SK-N-SH (cell line): ENCODE results near the gene RHOA. TPM values are rescaled to one million over a fixed set of nuclear protein-coding genes. Genes with fewer than 3 reads are reported as not detected.
A peak's percentile ranks its signal among the peaks of the same experiment; 100 is the strongest.
"Not testable (repeated sequence)": the region's sequence is repeated elsewhere in the genome, so short reads cannot be mapped to it uniquely, and the experiment has no call there.

Experiments
- CTCF ChIA-PET: fragments of 300-600, 350-600 bp; formaldehyde crosslinking; extraction: SDS; loops from one replicate; lab custom pipeline; 2021; lab: Yijun Ruan, JAX
- POLR2A ChIA-PET: fragments of 350-600 bp; sonication (Branson Sonifier 250); formaldehyde crosslinking; extraction: SDS; loops from one replicate; lab custom pipeline; 2020; ENCODE audit warnings: antibody characterized with exemption, inconsistent platforms; lab: Yijun Ruan, JAX
- DNase-seq: peaks from one replicate; pipeline ENCODE4 v3.0.0; 2012
- H2AFZ ChIP-seq: fragments of 200-600 bp; sonication (generic); 2 replicates; pipeline ENCODE4 v1.8.1; 2016; ENCODE audit warnings: antibody characterized with exemption, mild to moderate bottlenecking, low read depth
- H3F3A ChIP-seq: fragments of 200-600 bp; sonication (generic); replicated peaks from 2 replicates; pipeline ENCODE3; 2016; ENCODE audit warnings: antibody characterized with exemption, mild to moderate bottlenecking; ENCODE audit not compliant: insufficient read depth
- H3K27ac ChIP-seq, 2 experiments: fragments of 200-500 bp in 1 of 2; fragments of 200-600 bp in 1 of 2; sonication (Bioruptor generic) in 1 of 2; sonication (generic), shearing (Covaris generic) in 1 of 2; 2 replicates each; pipeline versions ENCODE4 v1.5.1 to v1.6.1; 2014 to 2016; ENCODE audit warnings: low read depth in 2 of 2, inconsistent platforms in 1 of 2, low read length in 1 of 2, mild to moderate bottlenecking in 1 of 2, mixed read lengths in 1 of 2
- H3K27me3 ChIP-seq: fragments of 200-600 bp; sonication (generic), shearing (Covaris generic); 2 replicates; pipeline ENCODE4 v1.6.1; 2016; ENCODE audit warnings: mixed run types; ENCODE audit not compliant: insufficient read depth
- H3K36me3 ChIP-seq, 2 experiments: fragments of 200-500 bp in 1 of 2; fragments of 200-600 bp in 1 of 2; sonication (Bioruptor generic) in 1 of 2; sonication (generic) in 1 of 2; replicated peaks in 1 of 2; 2 replicates each; pipeline versions ENCODE3 to v1.5.1; 2014 to 2016; ENCODE audit warnings: low read length in 1 of 2, mild to moderate bottlenecking in 1 of 2; ENCODE audit not compliant: insufficient read depth in 2 of 2, control insufficient read depth in 1 of 2
- H3K4me1 ChIP-seq, 2 experiments: fragments of 200-500 bp in 1 of 2; fragments of 200-600 bp in 1 of 2; sonication (Bioruptor generic) in 1 of 2; sonication (generic), shearing (Covaris generic) in 1 of 2; 2 replicates each; pipeline versions ENCODE4 v1.5.1 to v1.6.1; 2014 to 2016; ENCODE audit warnings: low read depth in 1 of 2, low read length in 1 of 2, mixed run types in 1 of 2; ENCODE audit not compliant: insufficient read depth in 2 of 2, control insufficient read depth in 1 of 2
- H3K4me2 ChIP-seq: fragments of 200-600 bp; sonication (generic), shearing (Covaris generic); 2 replicates; pipeline ENCODE4 v1.6.1; 2017; ENCODE audit warnings: mixed run types
- H3K4me3 ChIP-seq, 2 experiments: fragments of 200-500 bp in 1 of 2; fragments of 200-600 bp in 1 of 2; sonication (Bioruptor generic) in 1 of 2; sonication (generic), shearing (Covaris generic) in 1 of 2; 2 replicates each; pipeline versions ENCODE4 v1.5.1 to v1.8.1; 2014 to 2016; ENCODE audit warnings: low read depth in 2 of 2, inconsistent platforms in 1 of 2, low read length in 1 of 2, mild to moderate bottlenecking in 1 of 2, mixed read lengths in 1 of 2, moderate library complexity in 1 of 2
- H3K79me2 ChIP-seq: fragments of 200-600 bp; sonication (generic); 2 replicates; pipeline ENCODE4 v1.8.1; 2017; ENCODE audit warnings: mild to moderate bottlenecking; ENCODE audit not compliant: insufficient read depth
- H3K9ac ChIP-seq: fragments of 200-600 bp; sonication (generic); 2 replicates; pipeline ENCODE4 v1.6.1; 2017; ENCODE audit warnings: mixed run types
- H3K9me2 ChIP-seq: fragments of 200-600 bp; sonication (generic); 2 replicates; pipeline ENCODE4 v1.6.1; 2017; ENCODE audit warnings: mixed run types
- H3K9me3 ChIP-seq: fragments of 200-600 bp; sonication (generic); 2 replicates; pipeline ENCODE4 v1.6.1; 2017; ENCODE audit warnings: mixed run types, mild to moderate bottlenecking, moderate library complexity
- H4K20me1 ChIP-seq: fragments of 200-600 bp; sonication (generic); 2 replicates; pipeline ENCODE4 v1.6.1; 2017; ENCODE audit warnings: mild to moderate bottlenecking, mixed run types; ENCODE audit not compliant: insufficient read depth
- FOSL2 ChIP-seq: IDR thresholded peaks from 2 replicates; pipeline ENCODE4 v1.4.0; 2012; ENCODE audit warnings: low read depth, mild to moderate bottlenecking, moderate library complexity, borderline replicate concordance
- MXI1 ChIP-seq: IDR thresholded peaks from 2 replicates; pipeline ENCODE4 v1.6.1; 2012; ENCODE audit warnings: mild to moderate bottlenecking, low read depth, low read length, improper control_type of control experiment
- NFIC ChIP-seq: IDR thresholded peaks from 2 replicates; pipeline ENCODE4 v1.4.0; 2012; ENCODE audit warnings: borderline replicate concordance
- TAF1 ChIP-seq: IDR thresholded peaks from 2 replicates; pipeline ENCODE4 v1.6.1; 2012; ENCODE audit warnings: low read depth, mild to moderate bottlenecking, low read length, moderate library complexity, borderline replicate concordance
- WGBS: methylation state at CpG from one replicate; pipeline ENCODE4 v1.1.6; 2017; ENCODE audit warnings: low lambda C conversion rate; 5-methylcytosine and 5-hydroxymethylcytosine counted together
- polyA plus RNA-seq, 3 experiments: library from polyadenylated mRNA; depleted of rRNA; stranded (reverse); fragments of >200 nt; gene quantifications; 2 replicates each; pipeline ENCODE4 v1.2.3, GENCODE V29; 2012
- TF ChIP-seq, protein P1 (sequence below): fragments of 150-350 bp; IDR thresholded peaks from 2 replicates; pipeline ENCODE4 v1.6.1; 2017; ENCODE audit warnings: antibody characterized with exemption, low read length, low read depth, borderline replicate concordance
- TF ChIP-seq, protein P2 (sequence below): IDR thresholded peaks from 2 replicates; pipeline ENCODE4 v1.6.1; 2012; ENCODE audit warnings: mild to moderate bottlenecking, low read depth, low read length, moderate library complexity

The RHOA gene
- polyA plus RNA-seq, 1 of the 3 experiments (the other 2 are of a cell fraction), result 312 TPM

DNA sequence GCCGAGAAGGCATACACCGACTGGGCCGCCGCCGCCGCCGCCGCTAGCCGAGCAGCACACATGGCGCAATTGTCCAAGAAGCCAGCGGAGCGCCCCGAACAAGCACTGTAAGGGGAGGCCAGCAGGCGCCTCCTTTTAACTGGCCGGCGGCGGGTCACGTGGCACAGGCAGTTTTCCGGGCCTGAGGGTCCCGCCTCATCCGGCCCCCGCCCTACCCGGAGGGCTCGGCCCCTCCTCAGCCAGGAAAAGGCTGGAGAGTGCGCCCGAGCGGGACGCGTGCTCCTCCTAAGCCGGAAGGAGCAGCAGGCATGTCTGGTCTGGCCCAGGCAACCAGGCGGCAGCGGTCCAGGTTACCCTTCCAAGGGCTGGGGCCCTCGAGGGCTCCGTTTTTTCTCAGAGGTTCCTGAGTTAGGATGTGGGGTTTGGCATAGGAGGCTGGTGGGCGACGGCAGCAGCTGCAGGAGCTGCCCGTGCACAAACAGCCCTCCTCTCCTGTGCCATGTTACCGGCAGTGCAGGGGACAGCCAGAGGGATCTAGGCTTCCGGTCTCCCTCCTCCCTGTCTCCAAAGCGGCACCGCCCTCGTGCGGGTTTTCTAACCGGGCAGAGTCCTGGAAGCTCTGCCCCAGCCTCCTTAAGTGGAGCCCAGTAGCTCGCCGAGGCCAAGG, 53.4 kb downstream of the RHOA start, which contains the start of gene GPX1 (continued):
- TF ChIP-seq MXI1 (peak; percentile 93), TAF1 (peak; percentile 73), NFIC (peak; percentile 30)
- TF ChIP-seq, protein P1, sequence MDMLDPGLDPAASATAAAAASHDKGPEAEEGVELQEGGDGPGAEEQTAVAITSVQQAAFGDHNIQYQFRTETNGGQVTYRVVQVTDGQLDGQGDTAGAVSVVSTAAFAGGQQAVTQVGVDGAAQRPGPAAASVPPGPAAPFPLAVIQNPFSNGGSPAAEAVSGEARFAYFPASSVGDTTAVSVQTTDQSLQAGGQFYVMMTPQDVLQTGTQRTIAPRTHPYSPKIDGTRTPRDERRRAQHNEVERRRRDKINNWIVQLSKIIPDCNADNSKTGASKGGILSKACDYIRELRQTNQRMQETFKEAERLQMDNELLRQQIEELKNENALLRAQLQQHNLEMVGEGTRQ, result peak; percentile 74
- TF ChIP-seq, protein P2, sequence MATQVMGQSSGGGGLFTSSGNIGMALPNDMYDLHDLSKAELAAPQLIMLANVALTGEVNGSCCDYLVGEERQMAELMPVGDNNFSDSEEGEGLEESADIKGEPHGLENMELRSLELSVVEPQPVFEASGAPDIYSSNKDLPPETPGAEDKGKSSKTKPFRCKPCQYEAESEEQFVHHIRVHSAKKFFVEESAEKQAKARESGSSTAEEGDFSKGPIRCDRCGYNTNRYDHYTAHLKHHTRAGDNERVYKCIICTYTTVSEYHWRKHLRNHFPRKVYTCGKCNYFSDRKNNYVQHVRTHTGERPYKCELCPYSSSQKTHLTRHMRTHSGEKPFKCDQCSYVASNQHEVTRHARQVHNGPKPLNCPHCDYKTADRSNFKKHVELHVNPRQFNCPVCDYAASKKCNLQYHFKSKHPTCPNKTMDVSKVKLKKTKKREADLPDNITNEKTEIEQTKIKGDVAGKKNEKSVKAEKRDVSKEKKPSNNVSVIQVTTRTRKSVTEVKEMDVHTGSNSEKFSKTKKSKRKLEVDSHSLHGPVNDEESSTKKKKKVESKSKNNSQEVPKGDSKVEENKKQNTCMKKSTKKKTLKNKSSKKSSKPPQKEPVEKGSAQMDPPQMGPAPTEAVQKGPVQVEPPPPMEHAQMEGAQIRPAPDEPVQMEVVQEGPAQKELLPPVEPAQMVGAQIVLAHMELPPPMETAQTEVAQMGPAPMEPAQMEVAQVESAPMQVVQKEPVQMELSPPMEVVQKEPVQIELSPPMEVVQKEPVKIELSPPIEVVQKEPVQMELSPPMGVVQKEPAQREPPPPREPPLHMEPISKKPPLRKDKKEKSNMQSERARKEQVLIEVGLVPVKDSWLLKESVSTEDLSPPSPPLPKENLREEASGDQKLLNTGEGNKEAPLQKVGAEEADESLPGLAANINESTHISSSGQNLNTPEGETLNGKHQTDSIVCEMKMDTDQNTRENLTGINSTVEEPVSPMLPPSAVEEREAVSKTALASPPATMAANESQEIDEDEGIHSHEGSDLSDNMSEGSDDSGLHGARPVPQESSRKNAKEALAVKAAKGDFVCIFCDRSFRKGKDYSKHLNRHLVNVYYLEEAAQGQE, result 0 out of 2 replicates have a peak, but pooled peaks have one; percentile 42

DNA sequence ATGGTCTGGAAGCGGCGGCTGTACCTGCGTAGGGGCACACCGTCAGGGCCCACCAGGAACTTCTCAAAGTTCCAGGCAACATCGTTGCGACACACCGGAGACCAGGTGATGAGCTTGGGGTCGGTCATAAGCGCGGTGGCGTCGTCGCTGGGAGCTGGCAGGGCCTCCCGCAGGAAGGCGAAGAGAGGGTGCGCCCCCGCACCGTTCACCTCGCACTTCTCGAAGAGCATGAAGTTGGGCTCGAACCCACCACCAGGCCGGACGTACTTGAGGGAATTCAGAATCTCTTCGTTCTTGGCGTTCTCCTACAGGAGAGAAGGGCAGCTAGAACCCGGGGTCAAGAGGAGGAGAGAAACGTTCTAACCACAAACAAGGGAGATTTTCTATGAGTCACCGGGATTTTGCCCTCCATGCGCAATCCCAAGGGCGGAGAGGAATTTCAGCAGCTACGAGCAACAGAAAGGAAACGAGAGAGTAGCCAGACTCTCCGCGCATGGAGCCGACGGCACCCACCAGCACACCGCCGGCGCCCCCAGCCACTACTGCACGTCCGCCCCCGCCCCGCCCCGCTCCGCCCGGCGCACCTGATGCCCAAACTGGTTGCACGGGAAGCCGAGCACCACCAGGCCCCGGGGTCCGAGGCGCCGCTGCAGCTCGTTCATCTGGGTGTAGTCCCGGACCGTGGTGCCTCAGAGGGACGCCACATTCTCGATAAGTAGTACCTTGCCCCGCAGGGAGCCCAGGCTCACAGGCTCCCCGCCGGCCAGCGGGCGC, 54.1 kb downstream of the RHOA start:
- ChIA-PET POLR2A (interaction anchor here (0.7 to 1.6 kb wide), 3 partner anchors 18 to 337 kb away, joined by 3 read pairs; partner anchors contain the start of genes RHOA, TCTA and USP4), CTCF (interaction anchor here (0.7 to 1.7 kb wide), 5 partner anchors 8 to 263 kb away, joined by 3 to 5 read pairs (median 4); partner anchors contain the start of gene KLHDC8B)
- WGBS, result 20% methylated on average over 27 of the region's 63 CpGs
- Histone ChIP-seq H3K4me1 (peaks cover 20 to 25% of the 10 kb centered on the region in 2 experiments; a peak in 3 of 4 replicates), H3K36me3 (peaks cover 22 to 58% of the 10 kb centered on the region in 2 experiments), H3F3A (peaks cover 51% of the 10 kb centered on the region), H3K27ac (peak overlapping the region; percentile 89 to 97), H3K79me2 (peaks cover 46% of the 10 kb centered on the region), H3K4me3 (peak overlapping the region; percentile 57 to 80), H3K9ac (peak overlapping the region; percentile 92), H3K4me2 (peak overlapping the region; percentile 89)
- not testable (repeated sequence) for H3K27me3 ChIP-seq, H3K9me2 ChIP-seq, H4K20me1 ChIP-seq, H2AFZ ChIP-seq, H3K9me3 ChIP-seq
- peak; percentile 61 for DNase-seq
- 0 out of 2 replicates have a peak, but pooled peaks have one; percentile 31 for TF ChIP-seq FOSL2

DNA sequence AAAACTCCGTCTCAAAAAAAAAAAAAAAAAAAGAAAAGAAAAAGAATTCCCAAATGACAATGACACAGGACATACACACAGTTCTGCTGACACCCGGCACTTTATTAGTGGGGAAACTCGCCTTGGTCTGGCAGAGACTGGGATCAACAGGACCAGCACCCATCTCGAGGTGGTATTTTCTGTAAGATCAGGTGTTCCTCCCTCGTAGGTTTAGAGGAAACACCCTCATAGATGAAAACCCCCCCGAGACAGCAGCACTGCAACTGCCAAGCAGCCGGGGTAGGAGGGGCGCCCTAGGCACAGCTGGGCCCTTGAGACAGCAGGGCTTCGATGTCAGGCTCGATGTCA, 54.7 kb downstream of the RHOA start:
- H3K27me3 ChIP-seq, result not testable (repeated sequence)

More for the DNA sequence above, 54.7 kb downstream of the RHOA start:
- H4K20me1 ChIP-seq, H3K9me3 ChIP-seq, H3K9me2 ChIP-seq, H2AFZ ChIP-seq, DNase-seq: not testable (repeated sequence)
- POLR2A ChIA-PET, result interaction anchor here (0.7 to 1.0 kb wide), 2 partner anchors 17 to 55 kb away, joined by 3 read pairs; partner anchors contain the start of genes RHOA, TCTA and USP4
- H3K4me2 ChIP-seq, result peak overlapping the region; percentile 89
- peaks cover 22 to 53% of the 10 kb centered on the region in 2 experiments for H3K36me3 ChIP-seq
- WGBS, result 66% methylated on average over 5 of the region's 10 CpGs
- H3K4me3 ChIP-seq, result peak overlapping the region; percentile 57 to 80
- peaks cover 41% of the 10 kb centered on the region for H3K79me2 ChIP-seq
- CTCF ChIA-PET, result interaction anchor here (1.0 to 1.7 kb wide), 3 partner anchors 17 to 186 kb away, joined by 4 to 5 read pairs (median 4); partner anchors contain the start of gene KLHDC8B
- H3K9ac ChIP-seq, result peak overlapping the region; percentile 92; the same call in 1 of the 2 replicates
- H3K4me1 ChIP-seq, result peaks cover 20 to 25% of the 10 kb centered on the region in 2 experiments; a peak in 3 of 4 replicates
- H3K27ac ChIP-seq, result peak overlapping the region in 1 of 2 experiments; percentile 89; a peak in 1 of 4 replicates
- H3F3A ChIP-seq, result peaks cover 53% of the 10 kb centered on the region
